HL-60 (cell line): ENCODE results near the gene MVP.

Source experiments
- CTCF ChIP-seq: IDR thresholded peaks from one replicate; pipeline ENCODE4 v1.5.1; 2011; ENCODE audit warnings: low read length, control low read depth, inconsistent platforms; ENCODE audit not compliant: insufficient read depth
- GABPA ChIP-seq: IDR thresholded peaks from 2 replicates; pipeline ENCODE4 v1.6.1; 2012; ENCODE audit warnings: low read depth

- no peak for TF ChIP-seq CTCF
- TF ChIP-seq GABPA: no peak
Observed at GRCh38 chr16:29790949-29791844, 29.1 kb upstream of the MVP start.
